ENCODE measurements around the gene GPR37L1.

GPR37L1 gene

GRCh38 chr1:202093858-202094257 is 28.9 kb upstream of the GPR37L1 start:
- DNase-seq (ENCODE audit: low read depth), result no peak
- in situ Hi-C loops (cut with HindIII; ENCODE audit: low sequenced_read_pairs), result no loop called here
- TF ChIP-seq, protein P1, sequence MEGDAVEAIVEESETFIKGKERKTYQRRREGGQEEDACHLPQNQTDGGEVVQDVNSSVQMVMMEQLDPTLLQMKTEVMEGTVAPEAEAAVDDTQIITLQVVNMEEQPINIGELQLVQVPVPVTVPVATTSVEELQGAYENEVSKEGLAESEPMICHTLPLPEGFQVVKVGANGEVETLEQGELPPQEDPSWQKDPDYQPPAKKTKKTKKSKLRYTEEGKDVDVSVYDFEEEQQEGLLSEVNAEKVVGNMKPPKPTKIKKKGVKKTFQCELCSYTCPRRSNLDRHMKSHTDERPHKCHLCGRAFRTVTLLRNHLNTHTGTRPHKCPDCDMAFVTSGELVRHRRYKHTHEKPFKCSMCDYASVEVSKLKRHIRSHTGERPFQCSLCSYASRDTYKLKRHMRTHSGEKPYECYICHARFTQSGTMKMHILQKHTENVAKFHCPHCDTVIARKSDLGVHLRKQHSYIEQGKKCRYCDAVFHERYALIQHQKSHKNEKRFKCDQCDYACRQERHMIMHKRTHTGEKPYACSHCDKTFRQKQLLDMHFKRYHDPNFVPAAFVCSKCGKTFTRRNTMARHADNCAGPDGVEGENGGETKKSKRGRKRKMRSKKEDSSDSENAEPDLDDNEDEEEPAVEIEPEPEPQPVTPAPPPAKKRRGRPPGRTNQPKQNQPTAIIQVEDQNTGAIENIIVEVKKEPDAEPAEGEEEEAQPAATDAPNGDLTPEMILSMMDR (IDR thresholded peaks at IDR 0.05; ENCODE audit: low read depth, low read length, missing control alignments), result no peak
- H3K4me3 ChIP-seq (ENCODE audit: low read depth, low read length), result no peak overlapping the region

DNA sequence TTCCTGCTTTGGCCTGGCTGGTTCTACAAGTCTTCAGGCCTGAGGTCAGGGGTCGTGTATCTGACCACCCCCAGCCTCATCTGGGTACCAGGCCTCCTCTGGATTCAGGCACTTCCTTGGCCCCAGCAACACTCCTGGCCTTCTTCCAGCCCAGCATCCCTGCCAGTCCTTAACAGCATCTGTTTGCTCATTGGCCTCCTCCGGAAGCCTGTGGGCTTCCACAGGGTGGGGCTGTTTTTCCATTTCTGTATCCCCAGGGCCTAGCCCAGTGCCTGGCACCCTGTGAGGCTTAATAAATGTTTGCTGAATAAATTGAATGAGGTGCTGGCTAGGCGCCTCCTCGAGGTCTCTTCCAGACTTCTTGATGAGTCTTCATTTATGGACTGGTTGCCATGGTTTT is 21.5 kb upstream of the GPR37L1 start:
- H3K4me3 ChIP-seq (ENCODE audit: low read depth, low read length), result no peak overlapping the region
- no peak for DNase-seq (ENCODE audit: low read depth)
- TF ChIP-seq, protein P1 (IDR thresholded peaks at IDR 0.05; ENCODE audit: low read depth, low read length, missing control alignments), result no peak
- in situ Hi-C loops (cut with HindIII; ENCODE audit: low sequenced_read_pairs), result loop anchor here (10.0 kb wide), 1 partner anchor 96 kb away; no protein-coding TSS in a partner anchor

GRCh38 chr1:202104073-202104472 is 18.6 kb upstream of the GPR37L1 start:
- no peak for DNase-seq (ENCODE audit: low read depth)
- no peak overlapping the region for H3K4me3 ChIP-seq (ENCODE audit: low read depth, low read length)
- TF ChIP-seq, protein P1 (IDR thresholded peaks at IDR 0.05; ENCODE audit: low read depth, low read length, missing control alignments), result no peak
- in situ Hi-C loops (cut with HindIII; ENCODE audit: low sequenced_read_pairs), result loop anchor here (10.0 kb wide), 1 partner anchor 99 kb away; no protein-coding TSS in a partner anchor

- in situ Hi-C loops (cut with HindIII; ENCODE audit: low sequenced_read_pairs), result loop anchor here (10.0 kb wide), 1 partner anchor 101 kb away; no protein-coding TSS in a partner anchor
- H3K4me3 ChIP-seq (ENCODE audit: low read depth, low read length), result no peak overlapping the region
- TF ChIP-seq, protein P1 (IDR thresholded peaks at IDR 0.05; ENCODE audit: low read depth, low read length, missing control alignments), result no peak
- DNase-seq (ENCODE audit: low read depth), result no peak
These were observed 17.0 kb upstream of the GPR37L1 start for GRCh38 chr1:202105571-202106339.

DNA sequence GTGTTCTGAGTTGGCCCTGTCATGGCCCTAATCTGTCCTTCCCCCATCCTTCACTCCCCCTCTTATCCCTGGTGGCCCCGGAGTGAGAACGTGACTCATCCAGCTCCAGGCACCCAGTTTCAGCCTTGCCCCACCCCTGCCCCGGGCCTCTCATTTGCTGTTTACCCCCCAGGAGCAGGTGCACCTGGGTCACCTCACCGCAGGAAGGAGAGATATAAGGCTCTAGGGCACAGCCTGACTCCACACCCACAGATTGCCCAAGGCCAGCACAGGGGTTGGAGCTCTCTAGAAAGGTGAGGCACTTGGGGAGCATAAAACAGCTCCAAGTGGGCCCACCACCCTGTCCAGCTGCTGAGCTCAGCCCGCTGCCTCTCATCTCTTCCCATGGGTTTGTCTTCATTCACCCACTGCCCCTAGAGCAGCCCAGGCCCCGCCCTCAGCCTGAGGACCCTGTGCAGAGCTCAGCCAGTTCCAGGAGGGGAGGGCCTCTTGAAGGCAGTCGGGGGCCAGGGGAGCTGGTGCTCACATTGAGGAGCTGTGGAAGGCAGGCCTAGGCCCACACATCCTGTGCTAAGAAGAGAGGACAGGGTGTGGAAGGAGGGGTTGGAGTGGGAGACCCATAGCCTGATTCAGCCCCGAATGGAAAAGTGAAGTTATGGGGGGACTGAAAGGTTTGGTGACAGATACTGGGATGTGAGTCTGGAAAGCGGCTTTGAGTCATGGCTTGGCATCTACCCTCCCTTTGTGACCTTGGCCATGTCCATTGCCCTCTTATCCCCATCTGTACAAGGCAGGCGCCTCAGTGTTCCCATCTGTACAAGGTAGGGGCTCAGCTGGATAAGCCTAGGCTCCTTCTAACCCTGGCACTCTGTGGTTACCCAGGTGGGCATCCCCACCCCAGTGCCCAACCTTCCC is 16.1 kb upstream of the GPR37L1 start:
- H3K4me3 ChIP-seq (ENCODE audit: low read depth, low read length), result no peak overlapping the region
- in situ Hi-C loops (cut with HindIII; ENCODE audit: low sequenced_read_pairs), result loop anchor here (10.0 kb wide), 1 partner anchor 102 kb away; no protein-coding TSS in a partner anchor
- TF ChIP-seq, protein P1 (IDR thresholded peaks at IDR 0.05; ENCODE audit: low read depth, low read length, missing control alignments), result no peak
- no peak for DNase-seq (ENCODE audit: low read depth)

DNA sequence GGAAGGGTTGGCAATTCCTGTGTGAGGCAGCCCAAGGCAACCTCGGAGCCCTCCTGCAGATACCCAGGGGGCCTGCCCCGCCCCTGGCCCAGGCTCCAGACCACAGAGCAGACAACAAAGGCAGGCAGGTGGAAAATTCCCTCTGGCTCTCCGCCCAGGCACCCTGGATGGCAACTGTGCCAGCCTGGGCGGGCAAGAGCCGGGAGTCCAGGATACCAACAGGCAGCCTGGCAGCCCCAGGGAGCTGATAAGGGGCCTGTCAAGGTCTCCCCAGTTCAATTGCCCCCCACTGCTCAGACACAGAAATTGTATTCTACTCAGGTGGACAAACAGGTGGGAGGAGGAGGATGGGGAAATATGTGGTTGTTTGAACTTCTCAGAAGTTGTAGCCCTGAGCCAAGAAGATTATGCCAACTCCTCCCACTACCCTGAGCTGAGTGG is 15.4 kb upstream of the GPR37L1 start:
- no peak overlapping the region for H3K4me3 ChIP-seq (ENCODE audit: low read depth, low read length)
- DNase-seq (ENCODE audit: low read depth), result no peak
- in situ Hi-C loops (cut with HindIII; ENCODE audit: low sequenced_read_pairs), result loop anchor here (10.0 kb wide), 1 partner anchor 103 kb away; no protein-coding TSS in a partner anchor
- TF ChIP-seq, protein P1 (IDR thresholded peaks at IDR 0.05; ENCODE audit: low read depth, low read length, missing control alignments), result no peak
